CD4-positive, alpha-beta T cell treated with Interleukin-10 for 1 hour (primary cell): Measurements from ENCODE around the gene CEMIP.
"Not testable (repeated sequence)": the region's sequence is repeated elsewhere in the genome, so short reads cannot be mapped to it uniquely, and the experiment has no call there.

Experiments
- DNase-seq: peaks from one replicate; pipeline ENCODE4 v3.0.0-alpha.2; 2020

Gene CEMIP

DNA sequence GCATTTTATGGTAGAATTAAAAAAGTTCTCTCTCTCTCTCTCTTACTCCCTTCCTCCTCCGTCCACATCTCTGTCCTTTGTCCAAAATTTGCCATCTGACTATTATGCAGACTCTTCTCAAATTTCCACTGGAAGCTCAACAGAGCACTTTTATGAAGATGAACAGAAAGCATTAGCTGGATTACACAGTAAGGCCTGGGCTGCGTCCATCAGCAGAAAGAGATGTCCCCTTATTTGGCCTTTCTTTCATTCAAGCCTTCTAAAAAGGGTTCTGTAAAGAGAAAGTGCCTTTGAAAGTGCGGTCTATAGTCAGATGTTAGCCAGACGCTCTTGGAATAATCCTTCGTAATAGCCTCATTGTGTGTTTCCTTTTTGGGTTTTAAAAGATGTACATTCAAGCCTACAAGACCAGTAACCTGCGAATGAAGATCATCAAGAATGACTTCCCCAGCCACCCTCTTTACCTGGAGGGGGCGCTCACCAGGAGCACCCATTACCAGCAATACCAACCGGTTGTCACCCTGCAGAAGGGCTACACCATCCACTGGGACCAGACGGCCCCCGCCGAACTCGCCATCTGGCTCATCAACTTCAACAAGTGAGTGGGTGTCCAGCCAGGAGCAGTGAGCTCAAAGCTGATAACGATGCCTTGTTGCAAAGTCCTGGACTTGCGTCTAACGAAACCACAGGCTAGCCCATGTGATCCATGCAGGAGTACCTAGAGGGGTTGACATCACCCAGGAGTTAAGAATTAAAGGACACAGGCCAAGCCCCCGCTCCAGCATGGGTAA, 157.3 kb downstream of the CEMIP start:
- DNase-seq: no peak

GRCh38 chr15:80937718-80938117, 158.5 kb downstream of the CEMIP start:
- DNase-seq: no peak

GRCh38 chr15:80939216-80939615, 160.0 kb downstream of the CEMIP start:
- DNase-seq: no peak

- DNase-seq: no peak
Measured at GRCh38 chr15:80940331-80940730, 161.2 kb downstream of the CEMIP start.

GRCh38 chr15:80940851-80941250, 161.7 kb downstream of the CEMIP start:
- DNase-seq: no peak

- DNase-seq: no peak
Measured at GRCh38 chr15:80942266-80942665, 163.1 kb downstream of the CEMIP start.

GRCh38 chr15:80942746-80943565, 163.8 kb downstream of the CEMIP start:
- DNase-seq: no peak

GRCh38 chr15:80944818-80945217, 165.6 kb downstream of the CEMIP start:
- no peak for DNase-seq

DNA sequence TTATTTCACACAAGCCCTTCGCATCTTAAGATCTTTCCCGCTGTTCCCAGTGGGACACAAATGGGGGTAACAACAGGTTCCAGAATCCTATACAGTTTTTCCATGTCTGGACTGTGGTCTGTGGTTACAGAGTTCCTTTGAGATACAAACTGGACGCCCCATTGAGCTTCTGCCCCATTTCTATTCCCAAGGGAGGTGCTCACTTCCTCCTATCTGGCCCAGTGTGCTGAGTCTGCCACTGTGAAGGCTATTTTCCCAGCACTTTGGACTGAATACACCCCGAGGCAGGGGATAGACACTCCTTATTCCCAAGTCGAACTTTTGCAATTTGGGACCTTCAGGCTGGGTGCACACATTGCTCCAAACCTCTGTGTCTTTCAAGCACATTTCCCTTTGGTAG, 166.4 kb downstream of the CEMIP start:
- no peak for DNase-seq

DNA sequence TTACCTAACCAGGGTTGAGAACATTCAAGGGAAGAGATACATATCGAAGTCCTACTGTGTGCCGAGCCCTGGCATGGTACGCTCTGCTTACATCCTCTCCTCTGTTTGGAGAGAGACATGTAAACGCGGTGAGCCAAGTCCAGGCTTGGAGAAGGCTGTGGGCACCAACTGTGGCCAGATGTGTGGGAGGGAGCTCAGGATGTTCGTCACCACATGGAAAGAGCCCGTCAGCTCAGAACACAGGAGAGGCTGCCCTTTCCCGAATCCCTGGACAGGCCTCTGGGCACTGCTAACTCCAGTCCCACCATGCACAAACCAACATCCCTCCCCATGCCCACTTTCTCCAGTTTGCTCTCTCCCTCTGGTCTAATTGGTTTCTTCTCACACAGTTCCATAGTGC, 167.4 kb downstream of the CEMIP start:
- DNase-seq: no peak

DNA sequence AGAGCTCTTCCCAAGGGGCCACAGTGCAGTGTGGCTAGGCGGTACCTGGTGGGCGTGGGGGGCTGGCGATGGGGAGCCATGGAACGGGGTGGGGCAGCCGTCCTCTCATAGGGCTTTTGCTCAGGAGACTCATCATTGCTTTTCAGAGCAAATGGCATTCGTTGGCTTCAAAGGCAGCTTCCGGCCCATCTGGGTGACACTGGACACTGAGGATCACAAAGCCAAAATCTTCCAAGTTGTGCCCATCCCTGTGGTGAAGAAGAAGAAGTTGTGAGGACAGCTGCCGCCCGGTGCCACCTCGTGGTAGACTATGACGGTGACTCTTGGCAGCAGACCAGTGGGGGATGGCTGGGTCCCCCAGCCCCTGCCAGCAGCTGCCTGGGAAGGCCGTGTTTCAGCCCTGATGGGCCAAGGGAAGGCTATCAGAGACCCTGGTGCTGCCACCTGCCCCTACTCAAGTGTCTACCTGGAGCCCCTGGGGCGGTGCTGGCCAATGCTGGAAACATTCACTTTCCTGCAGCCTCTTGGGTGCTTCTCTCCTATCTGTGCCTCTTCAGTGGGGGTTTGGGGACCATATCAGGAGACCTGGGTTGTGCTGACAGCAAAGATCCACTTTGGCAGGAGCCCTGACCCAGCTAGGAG, 169.6 kb downstream of the CEMIP start:
- no peak for DNase-seq

- no peak for DNase-seq
Measured at GRCh38 chr15:80949756-80950155, 170.6 kb downstream of the CEMIP start.

GRCh38 chr15:80950291-80951078, 171.3 kb downstream of the CEMIP start:
- DNase-seq: no peak

- DNase-seq: no peak
Measured at GRCh38 chr15:80951941-80952340, 172.8 kb downstream of the CEMIP start.

DNA sequence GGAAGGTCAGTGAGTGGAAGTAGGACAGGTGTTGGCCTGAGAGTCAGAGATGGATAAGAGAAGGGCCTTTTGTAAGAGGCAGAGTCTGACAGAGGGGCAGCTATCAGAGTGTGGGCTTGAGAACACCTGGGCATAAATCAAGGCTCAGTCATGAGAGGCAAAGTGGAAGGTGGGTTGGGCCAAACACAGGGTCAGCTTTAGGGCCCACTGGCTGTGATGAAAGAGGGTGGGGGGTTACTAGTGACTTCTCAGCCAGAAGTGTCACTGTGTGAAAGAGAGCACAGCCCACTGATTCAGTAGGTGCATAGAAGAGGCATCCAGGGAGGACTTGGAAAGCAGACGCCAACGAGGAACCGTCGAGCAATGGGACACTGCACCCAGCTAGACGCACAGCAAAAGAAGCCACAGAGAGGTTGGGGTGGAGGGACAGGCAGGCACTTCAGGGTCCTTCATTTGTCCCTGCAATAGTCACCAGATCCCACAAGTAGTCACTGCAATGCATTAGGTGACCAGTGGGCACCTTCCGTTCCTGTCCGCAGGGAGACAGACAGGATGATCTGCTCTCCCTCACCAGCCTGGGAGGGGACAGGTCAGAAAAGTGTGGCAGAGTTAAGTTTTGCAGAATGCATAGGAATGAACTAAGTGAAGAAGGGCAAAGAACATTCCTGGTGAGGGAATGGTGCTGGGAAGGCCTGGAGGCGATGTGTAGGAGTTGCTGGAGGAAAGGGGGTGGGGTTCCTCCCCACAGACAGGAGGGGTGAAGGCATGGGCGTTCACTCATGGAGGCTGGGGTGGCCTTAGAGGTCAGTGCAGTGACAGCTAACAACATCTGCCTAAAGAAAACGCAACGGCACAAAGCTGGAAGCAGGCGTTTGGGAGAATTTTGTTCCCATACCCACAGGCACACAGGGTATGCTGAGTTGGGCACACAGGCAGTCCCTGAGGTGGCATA, 174.1 kb downstream of the CEMIP start:
- no peak for DNase-seq

DNA sequence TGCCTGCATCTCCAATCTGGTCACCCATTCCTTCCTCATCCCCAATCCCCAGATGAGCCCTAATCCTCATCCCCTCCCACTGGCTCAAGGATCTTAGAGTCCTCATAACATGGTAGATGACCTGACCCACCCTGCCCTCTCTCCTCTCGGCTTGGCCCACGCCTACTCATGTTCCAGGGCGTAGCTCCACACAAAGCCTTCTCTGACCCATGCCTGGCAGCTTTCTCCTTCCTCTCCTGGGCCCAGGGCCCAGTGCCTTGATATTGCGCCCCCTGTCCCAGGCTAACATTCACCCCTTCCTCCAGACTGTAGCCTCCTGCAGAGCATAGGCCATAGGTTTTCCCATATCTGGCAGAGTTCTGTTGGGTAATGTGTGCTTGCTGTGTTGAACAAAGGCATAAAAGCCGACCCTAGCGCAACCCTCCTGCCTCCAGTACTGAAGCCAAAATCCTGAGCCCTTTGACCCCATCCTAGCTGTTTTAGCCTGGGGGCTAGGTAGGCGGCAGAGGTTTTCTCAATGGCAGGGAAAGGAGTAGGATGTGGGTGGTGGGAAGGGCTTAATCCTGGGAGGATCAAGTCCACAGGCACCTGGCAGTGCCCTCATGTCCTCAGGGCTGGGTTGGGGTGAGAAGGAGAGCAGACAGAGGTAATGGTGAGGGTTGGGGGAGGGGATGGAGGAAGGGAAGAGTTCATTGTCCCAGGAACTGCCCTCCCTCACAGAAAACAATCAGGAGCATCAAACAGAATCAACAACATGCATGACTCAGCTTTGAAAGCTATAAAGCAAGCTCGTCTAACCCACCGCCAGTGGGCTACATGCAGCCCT, 175.0 kb downstream of the CEMIP start:
- DNase-seq: no peak

GRCh38 chr15:80955571-80956452, 176.6 kb downstream of the CEMIP start:
- DNase-seq: not testable (repeated sequence)

- DNase-seq: no peak
Measured at GRCh38 chr15:80957556-80957955, 178.4 kb downstream of the CEMIP start.

DNA sequence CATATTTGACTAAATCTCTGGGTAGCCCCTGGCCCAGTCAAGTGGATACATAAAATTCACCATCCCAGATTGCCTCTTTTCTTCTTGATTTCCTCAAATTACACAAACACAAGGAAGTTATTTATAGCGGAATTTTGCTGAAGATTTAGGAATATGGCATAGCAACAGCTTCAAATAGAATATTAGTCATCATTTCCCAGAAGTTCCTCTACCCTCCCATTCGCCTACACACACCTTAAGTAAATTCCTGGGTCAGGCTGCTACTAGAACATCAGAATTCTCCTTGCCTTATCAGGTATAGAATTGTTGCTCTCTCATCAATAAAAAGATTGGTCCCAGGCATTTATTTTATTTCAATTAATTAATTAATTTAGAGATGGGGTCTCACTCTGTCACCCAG, 178.8 kb downstream of the CEMIP start:
- no peak for DNase-seq
